Psoas muscle (tissue), 8 donors: Measurements from ENCODE around the gene GLYATL1B. TPM values are rescaled to one million over a fixed set of nuclear protein-coding genes. Genes with fewer than 3 reads are reported as not detected.
A peak's percentile ranks its signal among the peaks of the same experiment; 100 is the strongest.
"Not testable (repeated sequence)": the region's sequence is repeated elsewhere in the genome, so short reads cannot be mapped to it uniquely, and the experiment has no call there.

ENCODE experiments used
- ATAC-seq, 4 donors: fragments of 200-7000 bp; cut with Tn5 transposase; one replicate each; pipeline ENCODE4 v1.9.1; 2020; ENCODE audit warnings: moderate library complexity in 3 of 4, mild to moderate bottlenecking in 2 of 4
- DNase-seq, 2 donors: peaks; one replicate each; pipeline ENCODE4 v3.0.0-alpha.2; 2020
- H3K27ac ChIP-seq: fragments of 200-600 bp; one replicate; pipeline ENCODE4 v1.8.0; 2022
- H3K27me3 ChIP-seq, 3 donors: fragments of 200-600 bp in 1 of 3; one replicate each; pipeline versions ENCODE4 v1.6.1 to v1.8.0; 2013 to 2022; ENCODE audit warnings: low read length in 2 of 3, mild to moderate bottlenecking in 2 of 3, moderate library complexity in 1 of 3; ENCODE audit not compliant: insufficient read depth in 3 of 3
- H3K36me3 ChIP-seq, 2 donors: fragments of 200-600 bp in 1 of 2; one replicate each; pipeline versions ENCODE4 v1.6.1 to v1.8.0; 2013 to 2022; ENCODE audit warnings: low read depth in 1 of 2, mild to moderate bottlenecking in 1 of 2, moderate library complexity in 1 of 2; ENCODE audit not compliant: insufficient read depth in 1 of 2
- H3K4me1 ChIP-seq: fragments of 200-600 bp; one replicate; pipeline ENCODE4 v1.8.0; 2022
- H3K4me3 ChIP-seq: fragments of 200-600 bp; one replicate; pipeline ENCODE4 v1.8.0; 2022; ENCODE audit warnings: mild to moderate bottlenecking
- H3K9me3 ChIP-seq: fragments of 200-600 bp; one replicate; pipeline ENCODE4 v1.8.0; 2022
- CTCF ChIP-seq: fragments of 200-600 bp; IDR thresholded peaks from one replicate; pipeline ENCODE4 v1.8.0; 2022; ENCODE audit warnings: antibody characterized with exemption
- WGBS, 3 donors: extraction: QIAGEN DNeasy Blood & Tissue Kit; methylation state at CpG; one replicate each; pipeline versions ENCODE4 v1.1.6 to v1.1.7; 2013; 5-methylcytosine and 5-hydroxymethylcytosine counted together
- intact Hi-C, 2 donors: fragments of 100-400 bp; cut with DNase I; formaldehyde crosslinking; loops; one replicate each; pipeline versions ENCODE4 v1.11.0 to v1.14.2; 2022
- polyA plus RNA-seq, 3 donors: library from polyadenylated mRNA; stranded (reverse); fragments of 200-250 nt; gene quantifications; one replicate each; pipeline ENCODE4 v1.2.3, GENCODE V29; 2013
- total RNA-seq, 4 donors: library from RNA; stranded (reverse); fragmentation: NEBNext Ultra II Directional in 2 of 4; extraction: Animal tissue kit (Norgen Biotek cat#: 25700) in 2 of 4; gene quantifications; one replicate each; pipeline versions ENCODE4 v1.2.1 to v1.2.4, GENCODE V29; 2021 to 2023
- donor health status: healthy with polysubstance abuse.
- donor health status: DM: no; HTN: no; CAD: no; lungs with moderate emphysema.
- donor health status: Bipolar disorder and iron deficiency.
- donor health status: healthy.
- donor health status: DM: yes; HTN: yes; CAD: no.
- donor health status: DM: no; HTN: no; CAD: no.
- donor health status: DM: no; HTN: no; CAD: no.
- donor health status: DM: yes; HTN: yes; CAD: no.

Gene GLYATL1B
- total and polyA plus RNA-seq, 7 donors, result not detected

- intact Hi-C loops, result no loop called here
- H3K36me3 ChIP-seq, result no peaks in the 10 kb centered on the region
- H3K27me3 ChIP-seq, result no peaks in the 10 kb centered on the region
- WGBS, 3 donors, result 92 to 100% (median 99%) methylated on average over 1 of the region's 1 CpG
- no peak overlapping the region for H3K27ac ChIP-seq
- no peak for ATAC-seq
- H3K4me1 ChIP-seq, result no peaks in the 10 kb centered on the region
- H3K4me3 ChIP-seq, result no peak overlapping the region
- H3K9me3 ChIP-seq, result peaks cover 6% of the 10 kb centered on the region
- TF ChIP-seq CTCF, result no peak
- no peak for DNase-seq
Observed at GRCh38 chr11:59115553-59115952, 29.4 kb downstream of the GLYATL1B start.

- DNase-seq (no peak), ATAC-seq (no peak)
- Histone ChIP-seq H3K36me3 (no peaks in the 10 kb centered on the region), H3K9me3 (peaks cover 6% of the 10 kb centered on the region), H3K27ac (no peak overlapping the region), H3K4me1 (no peaks in the 10 kb centered on the region), H3K4me3 (no peak overlapping the region), H3K27me3 (no peaks in the 10 kb centered on the region)
- intact Hi-C loops, result no loop called here
- TF ChIP-seq CTCF, result no peak
- WGBS, 3 donors, result 94 to 100% (median 100%) methylated on average over 2 of the region's 2 CpGs
Observed at GRCh38 chr11:59117774-59118173, 31.7 kb downstream of the GLYATL1B start.

- ATAC-seq (no peak), DNase-seq (no peak)
- intact Hi-C loops, result no loop called here
- Histone ChIP-seq H3K4me3 (no peak overlapping the region), H3K27me3 (no peaks in the 10 kb centered on the region), H3K36me3 (no peaks in the 10 kb centered on the region), H3K4me1 (no peaks in the 10 kb centered on the region), H3K27ac (no peak overlapping the region), H3K9me3 (peaks cover 6% of the 10 kb centered on the region)
- TF ChIP-seq CTCF, result no peak
Observed at GRCh38 chr11:59119826-59120225, 33.7 kb downstream of the GLYATL1B start.

- peak; percentile 81 to 96 (median 88) for ATAC-seq
- peak overlapping the region; percentile 46 for H3K4me3 ChIP-seq
- H3K9me3 ChIP-seq, result no peaks in the 10 kb centered on the region
- peaks cover 0 to 2% (median 0%) of the 10 kb centered on the region in 3 donors for H3K27me3 ChIP-seq
- no peaks in the 10 kb centered on the region for H3K4me1 ChIP-seq
- H3K36me3 ChIP-seq, result no peaks in the 10 kb centered on the region
- no peak overlapping the region for H3K27ac ChIP-seq
- DNase-seq, result peak; percentile 72 to 87
- 11 to 12% (median 11%) methylated on average over 20 of the region's 20 CpGs for WGBS, 3 donors
- intact Hi-C loops, result loop anchor here (5.0 to 10.0 kb wide), 2 partner anchors 84 to 481 kb away; no protein-coding TSS in a partner anchor
- peak; percentile 95 for TF ChIP-seq CTCF
Observed at GRCh38 chr11:59135648-59136461, 49.7 kb downstream of the GLYATL1B start.

- not testable (repeated sequence) for DNase-seq, H3K4me1 ChIP-seq, H3K36me3 ChIP-seq, H3K4me3 ChIP-seq, ATAC-seq, H3K9me3 ChIP-seq, H3K27ac ChIP-seq, H3K27me3 ChIP-seq
- intact Hi-C loops, result loop anchor here (5.0 to 10.0 kb wide), 2 partner anchors 84 to 482 kb away; no protein-coding TSS in a partner anchor
- WGBS, 3 donors, result 80 to 85% (median 82%) methylated on average over 6 of the region's 6 CpGs
Observed at GRCh38 chr11:59136551-59136950, 50.4 kb downstream of the GLYATL1B start.
